Measurements from ENCODE around the gene CENPB.
A peak's percentile ranks its signal among the peaks of the same experiment; 100 is the strongest.

CENPB gene

GRCh38 chr20:3815703-3816315 is 29.3 kb upstream of the CENPB start:
- H3K4me3 ChIP-seq (replicated peaks; ENCODE audit: low read depth, low read length): no peak overlapping the region
- no peak for TF ChIP-seq CTCF (IDR thresholded peaks at IDR 0.05; ENCODE audit: low read depth, low read length, missing control alignments)
- DNase-seq (ENCODE audit: extremely low read depth, low read depth): no peak

- no peak for TF ChIP-seq CTCF (IDR thresholded peaks at IDR 0.05; ENCODE audit: low read depth, low read length, missing control alignments)
- H3K4me3 ChIP-seq (replicated peaks; ENCODE audit: low read depth, low read length): no peak overlapping the region
- DNase-seq (ENCODE audit: extremely low read depth, low read depth): no peak
These were observed 28.5 kb upstream of the CENPB start for GRCh38 chr20:3814928-3815495.

- H3K4me3 ChIP-seq (replicated peaks; ENCODE audit: low read depth, low read length): no peak overlapping the region
- DNase-seq (ENCODE audit: extremely low read depth, low read depth): no peak
- TF ChIP-seq CTCF (IDR thresholded peaks at IDR 0.05; ENCODE audit: low read depth, low read length, missing control alignments): no peak
These were observed 27.5 kb upstream of the CENPB start for GRCh38 chr20:3813848-3814581.

- no peak for TF ChIP-seq CTCF (IDR thresholded peaks at IDR 0.05; ENCODE audit: low read depth, low read length, missing control alignments)
- DNase-seq (ENCODE audit: extremely low read depth, low read depth): no peak
- no peak overlapping the region for H3K4me3 ChIP-seq (replicated peaks; ENCODE audit: low read depth, low read length)
These were observed 26.7 kb upstream of the CENPB start for GRCh38 chr20:3812975-3813847.

- H3K4me3 ChIP-seq (replicated peaks; ENCODE audit: low read depth, low read length): no peak overlapping the region
- no peak for DNase-seq (ENCODE audit: extremely low read depth, low read depth)
- TF ChIP-seq CTCF (IDR thresholded peaks at IDR 0.05; ENCODE audit: low read depth, low read length, missing control alignments): no peak
These were observed 25.7 kb upstream of the CENPB start for GRCh38 chr20:3812259-3812681.

GRCh38 chr20:3811467-3812258 is 25.1 kb upstream of the CENPB start:
- DNase-seq (ENCODE audit: extremely low read depth, low read depth): peak; percentile 97
- TF ChIP-seq CTCF (IDR thresholded peaks at IDR 0.05; ENCODE audit: low read depth, low read length, missing control alignments): no peak

More at GRCh38 chr20:3811467-3812258, 25.1 kb upstream of the CENPB start:
- peak overlapping the region; percentile 46 for H3K4me3 ChIP-seq (replicated peaks; ENCODE audit: low read depth, low read length)
